Naive thymus-derived CD4-positive, alpha-beta T cell (primary cell): ENCODE measurements around the gene TMEM45A. TPM values are rescaled to one million over a fixed set of nuclear protein-coding genes. Genes with fewer than 3 reads are reported as not detected.

Experiments
- ATAC-seq: fragments of 150-1000 bp; cut with Tn5 transposase; 2 replicates; pipeline ENCODE4 v1.10.0; 2021; ENCODE audit warnings: mild to moderate bottlenecking, moderate library complexity
- CTCF ChIA-PET: fragments of 350-600 bp; sonication (Branson Sonifier 250); formaldehyde crosslinking; loops from one replicate; lab custom pipeline; 2021; ENCODE audit warnings: antibody characterized with exemption; lab: Charles Lee
- POLR2A ChIA-PET: fragments of 350-600 bp; sonication (Branson Sonifier 250); formaldehyde crosslinking; loops from one replicate; lab custom pipeline; 2021; ENCODE audit warnings: antibody characterized with exemption, inconsistent platforms; lab: Charles Lee
- DNase-seq, 9 donors: peaks; one replicate each; pipeline versions ENCODE4 v3.0.0 to v3.0.0-alpha.2; 2020 to 2022; ENCODE audit warnings: mixed read lengths in 1 of 9
- H3K27ac ChIP-seq: one replicate; pipeline ENCODE4 v1.7.0; 2013; ENCODE audit warnings: mild to moderate bottlenecking, low read depth, low read length, moderate library complexity
- H3K27me3 ChIP-seq, 2 donors: one replicate each; pipeline ENCODE4 v1.7.0; 2013; ENCODE audit warnings: low read length in 2 of 2, mild to moderate bottlenecking in 2 of 2, moderate library complexity in 2 of 2; ENCODE audit not compliant: control insufficient read depth in 2 of 2, insufficient read depth in 2 of 2
- H3K36me3 ChIP-seq, 3 experiments: 1 replicate in 2 of 3; 2 replicates in 1 of 3; pipeline ENCODE4 v1.7.0; 2013; ENCODE audit warnings: low read length in 3 of 3, mild to moderate bottlenecking in 3 of 3, moderate library complexity in 1 of 3; ENCODE audit not compliant: insufficient read depth in 3 of 3, control insufficient read depth in 2 of 3
- H3K4me1 ChIP-seq, 2 donors: one replicate each; pipeline ENCODE4 v1.7.0; 2013; ENCODE audit warnings: low read length in 2 of 2, mild to moderate bottlenecking in 2 of 2, moderate library complexity in 1 of 2; ENCODE audit not compliant: control insufficient read depth in 2 of 2, insufficient read depth in 2 of 2
- H3K4me3 ChIP-seq: 2 replicates; pipeline ENCODE4 v1.7.0; 2013; ENCODE audit warnings: mild to moderate bottlenecking, low read length
- H3K9me3 ChIP-seq, 3 experiments: 1 replicate in 2 of 3; 2 replicates in 1 of 3; pipeline ENCODE4 v1.7.0; 2013; ENCODE audit warnings: low read length in 3 of 3; ENCODE audit not compliant: control insufficient read depth in 2 of 3
- H3K27ac Mint-ChIP-seq, 9 donors: one replicate each; pipeline ENCODE4 v1.8.0; 2020 to 2022; ENCODE audit warnings: mixed read lengths in 9 of 9, mild to moderate bottlenecking in 8 of 9, moderate library complexity in 5 of 9, inconsistent platforms in 2 of 9
- H3K27me3 Mint-ChIP-seq, 5 donors: one replicate each; pipeline ENCODE4 v1.8.0; 2021 to 2022; ENCODE audit warnings: mixed read lengths in 5 of 5, mild to moderate bottlenecking in 1 of 5
- H3K36me3 Mint-ChIP-seq, 5 donors: one replicate each; pipeline ENCODE4 v1.8.0; 2020 to 2022; ENCODE audit warnings: mixed read lengths in 5 of 5, mild to moderate bottlenecking in 3 of 5, inconsistent platforms in 1 of 5
- H3K4me1 Mint-ChIP-seq, 7 donors: one replicate each; pipeline ENCODE4 v1.8.0; 2020 to 2022; ENCODE audit warnings: mixed read lengths in 7 of 7, mild to moderate bottlenecking in 3 of 7, inconsistent platforms in 1 of 7
- H3K4me3 Mint-ChIP-seq, 10 donors: one replicate each; pipeline ENCODE4 v1.8.0; 2020 to 2022; ENCODE audit warnings: mild to moderate bottlenecking in 10 of 10, mixed read lengths in 10 of 10, moderate library complexity in 6 of 10, inconsistent platforms in 2 of 10
- H3K9me3 Mint-ChIP-seq, 11 donors: one replicate each; pipeline ENCODE4 v1.8.0; 2020 to 2022; ENCODE audit warnings: mixed read lengths in 11 of 11, mild to moderate bottlenecking in 4 of 11, inconsistent platforms in 1 of 11, moderate library complexity in 1 of 11
- intact Hi-C, 2 donors: fragments of 100-400 bp; cut with micrococcal nuclease; formaldehyde crosslinking; loops; one replicate each; pipeline ENCODE4 v1.15.1; 2023
- polyA plus RNA-seq, 2 donors: library from polyadenylated mRNA; unstranded; fragments of 300-500 nt; fragmentation: Illumina TruSeq; gene quantifications; one replicate each; pipeline ENCODE4 v1.2.3, GENCODE V29; 2021
- total RNA-seq, 6 experiments: library from RNA in 5 of 6; stranded (reverse) in 5 of 6; gene quantifications; 1 replicate in 5 of 6; 2 replicates in 1 of 6; pipeline ENCODE4 v1.2.3 and lab custom pipeline; 2021 to 2026

The TMEM45A gene
- total and polyA plus RNA-seq, 7 experiments from 2014 or later = 0.11 to 0.44 (median 0.21) TPM; not detected in 2

GRCh38 chr3:100609305-100609704, 116.9 kb downstream of the TMEM45A start, which contains the start of gene ADGRG7:
Gene ADGRG7 (plus strand): TSS chr3:100609601. CDS start chr3:100609857, 256 bp downstream.
- H3K9me3 ChIP-seq = no peaks in the 10 kb centered on the region
- no peak for ATAC-seq
- ChIA-PET POLR2A (no interaction called here), CTCF (no interaction called here)
- peak within 1 kb of the TSS in 1 of 10 donors; percentile 32 for H3K4me3 Mint-ChIP-seq
- no peak within 1 kb of the TSS for H3K27ac ChIP-seq
- H3K27ac Mint-ChIP-seq = peak within 1 kb of the TSS in 3 of 9 donors; percentile 12 to 68 (median 18)
- H3K36me3 ChIP-seq = no peaks in the 10 kb centered on the region
- peaks cover 19 to 30% (median 25%) of the 10 kb centered on the region in 5 donors for H3K27me3 Mint-ChIP-seq
- H3K4me3 ChIP-seq = no peak within 1 kb of the TSS
- no peaks in the 10 kb centered on the region for H3K4me1 ChIP-seq
- peak in 1 of 9 donors; percentile 12 for DNase-seq
- peaks cover 0 to 27% (median 8%) of the 10 kb centered on the region in 7 donors for H3K4me1 Mint-ChIP-seq
- intact Hi-C loops = no loop called here
- H3K9me3 Mint-ChIP-seq = peaks cover 0 to 4% (median 0%) of the 10 kb centered on the region in 11 donors
- H3K27me3 ChIP-seq = no peaks in the 10 kb centered on the region
- H3K36me3 Mint-ChIP-seq = peaks cover 0 to 4% (median 0%) of the 10 kb centered on the region in 5 donors

- CTCF ChIA-PET = no interaction called here
- intact Hi-C loops = no loop called here
Measured at GRCh38 chr3:100609963-100610362, 117.5 kb downstream of the TMEM45A start.

DNA sequence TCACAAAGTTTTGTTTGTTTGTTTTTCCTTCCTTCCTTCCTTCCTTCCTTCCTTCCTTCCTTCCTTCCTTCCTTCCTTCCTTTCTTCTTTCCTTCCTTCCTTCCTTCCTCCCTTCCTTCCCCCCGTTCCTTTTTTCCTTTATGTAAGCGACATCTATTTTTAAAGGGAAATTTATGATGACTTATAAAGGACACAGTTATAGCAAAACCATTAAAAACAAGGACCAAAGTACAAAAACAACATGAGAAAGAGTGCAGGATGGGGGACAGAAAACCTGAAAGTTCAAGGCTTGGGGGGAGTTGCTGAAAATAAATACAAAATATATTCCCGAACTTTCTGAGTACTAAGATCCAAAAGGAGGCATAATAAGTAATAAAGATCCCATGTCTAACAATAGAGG, 118.8 kb downstream of the TMEM45A start:
- Histone ChIP-seq H3K27ac (no peak overlapping the region), H3K4me1 (no peaks in the 10 kb centered on the region), H3K27me3 (no peaks in the 10 kb centered on the region), H3K4me3 (no peak overlapping the region), H3K9me3 (no peaks in the 10 kb centered on the region), H3K36me3 (no peaks in the 10 kb centered on the region)
- ATAC-seq (no peak), DNase-seq (no peak)
- ChIA-PET POLR2A (no interaction called here), CTCF (no interaction called here)
- intact Hi-C loops = no loop called here
- Mint-ChIP-seq H3K27me3 (peaks cover 19 to 42% (median 32%) of the 10 kb centered on the region in 5 donors), H3K9me3 (peaks cover 0 to 4% (median 0%) of the 10 kb centered on the region in 11 donors), H3K27ac (no peak overlapping the region), H3K36me3 (peaks cover 0 to 4% (median 0%) of the 10 kb centered on the region in 5 donors), H3K4me1 (peaks cover 0 to 27% (median 8%) of the 10 kb centered on the region in 7 donors), H3K4me3 (no peak overlapping the region)

More at GRCh38 chr3:100609963-100610362, 117.5 kb downstream of the TMEM45A start:
- ATAC-seq = no peak
- POLR2A ChIA-PET = no interaction called here
- Mint-ChIP-seq H3K27me3 (peaks cover 19 to 30% (median 25%) of the 10 kb centered on the region in 5 donors), H3K4me3 (no peak overlapping the region), H3K4me1 (peaks cover 0 to 27% (median 8%) of the 10 kb centered on the region in 7 donors), H3K9me3 (peaks cover 0 to 4% (median 0%) of the 10 kb centered on the region in 11 donors), H3K27ac (no peak overlapping the region), H3K36me3 (peaks cover 0 to 4% (median 0%) of the 10 kb centered on the region in 5 donors)
- no peak overlapping the region for H3K4me3 ChIP-seq
- no peak overlapping the region for H3K27ac ChIP-seq
- no peak for DNase-seq
- no peaks in the 10 kb centered on the region for H3K36me3 ChIP-seq
- no peaks in the 10 kb centered on the region for H3K9me3 ChIP-seq
- H3K27me3 ChIP-seq = no peaks in the 10 kb centered on the region
- no peaks in the 10 kb centered on the region for H3K4me1 ChIP-seq

DNA sequence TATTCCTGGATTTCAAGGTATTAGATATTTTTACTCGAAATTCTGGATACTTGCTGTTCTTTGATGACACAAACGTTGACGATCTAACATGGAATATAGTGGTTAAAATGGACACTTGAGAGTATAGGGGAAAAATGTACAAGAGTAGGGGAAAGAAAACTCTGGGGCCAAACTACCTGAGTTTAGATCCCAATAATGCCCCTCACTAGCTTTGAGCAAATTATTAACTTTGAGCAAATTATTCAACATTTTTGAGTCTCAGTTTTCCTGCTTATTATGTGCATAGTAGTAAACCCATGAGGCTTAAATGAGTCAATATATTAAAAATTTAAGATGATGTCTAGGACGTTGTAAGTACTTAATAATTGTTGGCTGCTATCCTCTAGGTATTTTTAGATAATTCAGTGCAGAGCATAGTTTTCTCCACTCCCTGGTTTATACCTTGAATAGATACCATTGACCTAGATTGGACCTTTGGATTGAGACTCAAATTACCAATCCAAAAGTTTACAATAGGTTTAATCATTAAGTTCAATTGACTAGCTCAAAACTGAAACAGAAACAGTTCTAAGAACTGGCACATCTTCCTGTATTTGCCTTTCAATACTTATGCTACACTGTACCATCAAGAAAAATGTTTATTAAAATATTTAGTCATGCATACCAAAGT, 121.4 kb downstream of the TMEM45A start:
- H3K4me1 Mint-ChIP-seq = peaks cover 0 to 24% (median 8%) of the 10 kb centered on the region in 7 donors
- H3K4me3 ChIP-seq = no peak overlapping the region
- no peaks in the 10 kb centered on the region for H3K27me3 ChIP-seq
- H3K9me3 Mint-ChIP-seq = peaks cover 0 to 4% (median 0%) of the 10 kb centered on the region in 11 donors
- DNase-seq (no peak), ATAC-seq (no peak)
- H3K9me3 ChIP-seq = no peaks in the 10 kb centered on the region
- intact Hi-C loops = no loop called here
- no peaks in the 10 kb centered on the region for H3K36me3 ChIP-seq
- H3K27me3 Mint-ChIP-seq = peaks cover 19 to 39% (median 32%) of the 10 kb centered on the region in 5 donors
- peaks cover 0 to 4% (median 0%) of the 10 kb centered on the region in 5 donors for H3K36me3 Mint-ChIP-seq
- H3K4me1 ChIP-seq = no peaks in the 10 kb centered on the region
- no peak overlapping the region for H3K4me3 Mint-ChIP-seq
- POLR2A ChIA-PET = no interaction called here
- no peak overlapping the region for H3K27ac ChIP-seq
- no peak overlapping the region for H3K27ac Mint-ChIP-seq
- CTCF ChIA-PET = no interaction called here

GRCh38 chr3:100614941-100615340, 122.5 kb downstream of the TMEM45A start:
- H3K36me3 ChIP-seq = no peaks in the 10 kb centered on the region
- no peaks in the 10 kb centered on the region for H3K4me1 ChIP-seq
- no peaks in the 10 kb centered on the region for H3K27me3 ChIP-seq
- no peak overlapping the region for H3K27ac Mint-ChIP-seq
- H3K36me3 Mint-ChIP-seq = peaks cover 0 to 1% (median 0%) of the 10 kb centered on the region in 5 donors
- intact Hi-C loops = no loop called here
- H3K9me3 Mint-ChIP-seq = peaks cover 0 to 4% (median 0%) of the 10 kb centered on the region in 11 donors
- no peaks in the 10 kb centered on the region for H3K9me3 ChIP-seq
- ATAC-seq (no peak), DNase-seq (no peak)
- H3K4me3 ChIP-seq = no peak overlapping the region
- no peak overlapping the region for H3K4me3 Mint-ChIP-seq
- peaks cover 0 to 15% (median 0%) of the 10 kb centered on the region in 7 donors for H3K4me1 Mint-ChIP-seq
- POLR2A ChIA-PET = no interaction called here
- CTCF ChIA-PET = no interaction called here
- H3K27me3 Mint-ChIP-seq = peaks cover 19 to 42% (median 24%) of the 10 kb centered on the region in 5 donors
- no peak overlapping the region for H3K27ac ChIP-seq

DNA sequence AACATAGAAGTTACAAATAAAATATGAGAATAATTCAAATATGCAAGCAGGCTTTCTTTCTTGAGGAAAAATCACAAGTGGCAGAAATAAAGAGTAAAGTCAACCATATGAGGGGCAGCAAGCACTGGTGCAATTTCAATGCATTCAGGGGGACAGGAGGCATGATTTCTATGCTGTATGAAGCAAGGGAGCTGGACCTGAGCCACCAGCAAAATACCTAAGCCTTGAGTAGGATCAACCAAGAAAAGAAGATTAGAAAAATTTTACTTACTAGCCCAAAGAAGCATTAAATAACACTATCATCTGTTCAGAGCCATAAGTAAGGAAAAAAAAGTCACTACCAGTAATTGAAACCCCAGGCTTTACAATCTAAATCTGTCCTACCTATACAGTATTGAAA, 123.3 kb downstream of the TMEM45A start:
- Histone ChIP-seq H3K4me1 (no peaks in the 10 kb centered on the region), H3K27ac (no peak overlapping the region), H3K9me3 (no peaks in the 10 kb centered on the region), H3K4me3 (no peak overlapping the region), H3K36me3 (no peaks in the 10 kb centered on the region), H3K27me3 (no peaks in the 10 kb centered on the region)
- no peak overlapping the region for H3K4me3 Mint-ChIP-seq
- ATAC-seq (no peak), DNase-seq (no peak)
- CTCF ChIA-PET = no interaction called here
- POLR2A ChIA-PET = no interaction called here
- peaks cover 0 to 4% (median 0%) of the 10 kb centered on the region in 11 donors for H3K9me3 Mint-ChIP-seq
- peaks cover 13 to 38% (median 20%) of the 10 kb centered on the region in 5 donors for H3K27me3 Mint-ChIP-seq
- H3K4me1 Mint-ChIP-seq = peaks cover 0 to 12% (median 0%) of the 10 kb centered on the region in 7 donors
- intact Hi-C loops = no loop called here
- peaks cover 0 to 1% (median 0%) of the 10 kb centered on the region in 5 donors for H3K36me3 Mint-ChIP-seq
- H3K27ac Mint-ChIP-seq = no peak overlapping the region
